Keratinocyte (primary cell): Measurements from ENCODE around the gene NT5C1B. TPM values are rescaled to one million over a fixed set of nuclear protein-coding genes. Genes with fewer than 3 reads are reported as not detected.

Source experiments
- DNase-seq: peaks from one replicate; pipeline ENCODE4 v3.0.0-alpha.2; 2011; ENCODE audit warnings: low read depth, missing footprints, low spot score
- FAIRE-seq: peaks from 2 replicates; lab custom pipeline; 2011; peaks lifted over from hg19 to GRCh38; lab: Jason Lieb, UNC
- H2AFZ ChIP-seq: 2 replicates; pipeline ENCODE4 v1.6.0; 2012; ENCODE audit warnings: low read length, control low read depth, inconsistent platforms; ENCODE audit not compliant: control insufficient read depth
- H3K27ac ChIP-seq: 2 replicates; pipeline ENCODE4 v1.5.1; 2011; ENCODE audit warnings: low read length; ENCODE audit not compliant: control insufficient read depth, insufficient read depth
- H3K27me3 ChIP-seq: 3 replicates; pipeline ENCODE4 v1.6.0; 2011; ENCODE audit warnings: low read length; ENCODE audit not compliant: control insufficient read depth, insufficient read depth; ENCODE audit errors: extremely low read depth
- H3K36me3 ChIP-seq, 2 experiments: 2 replicates in 1 of 2; 3 replicates in 1 of 2; pipeline ENCODE4 v1.5.1; 2011; ENCODE audit warnings: low read length in 2 of 2, mild to moderate bottlenecking in 1 of 2; ENCODE audit not compliant: control insufficient read depth in 2 of 2, insufficient read depth in 2 of 2; ENCODE audit errors: extremely low read depth in 1 of 2
- H3K4me1 ChIP-seq: 3 replicates; pipeline ENCODE4 v1.5.1; 2011; ENCODE audit warnings: low read length; ENCODE audit not compliant: control insufficient read depth, insufficient read depth; ENCODE audit errors: extremely low read depth
- H3K4me2 ChIP-seq: 3 replicates; pipeline ENCODE4 v1.6.0; 2011; ENCODE audit warnings: low read depth, low read length; ENCODE audit not compliant: control insufficient read depth, insufficient read depth; ENCODE audit errors: extremely low read depth
- H3K4me3 ChIP-seq, 3 experiments: fragments of 200-600 bp in 1 of 3; sonication (generic) in 1 of 3; 2 replicates in 2 of 3; 3 replicates in 1 of 3; pipeline ENCODE4 v1.5.1; 2011 to 2016; ENCODE audit warnings: low read length in 3 of 3, mild to moderate bottlenecking in 3 of 3, control low read depth in 2 of 3, inconsistent platforms in 1 of 3, low read depth in 1 of 3, mixed read lengths in 1 of 3, mixed run types in 1 of 3, moderate library complexity in 1 of 3; ENCODE audit not compliant: control insufficient read depth in 2 of 3, insufficient read depth in 2 of 3; ENCODE audit errors: extremely low read depth in 1 of 3
- H3K79me2 ChIP-seq: 2 replicates; pipeline ENCODE4 v1.6.0; 2012; ENCODE audit warnings: low read length; ENCODE audit not compliant: control insufficient read depth, insufficient read depth
- H3K9ac ChIP-seq: 3 replicates; pipeline ENCODE4 v1.6.0; 2011; ENCODE audit warnings: low read length; ENCODE audit not compliant: control insufficient read depth, insufficient read depth; ENCODE audit errors: extremely low read depth
- H3K9me1 ChIP-seq: 3 replicates; pipeline ENCODE4 v1.6.0; 2011; ENCODE audit warnings: low read length; ENCODE audit not compliant: control insufficient read depth, insufficient read depth; ENCODE audit errors: extremely low read depth
- H3K9me3 ChIP-seq: 2 replicates; pipeline ENCODE4 v1.5.1; 2012; ENCODE audit warnings: low read depth, low read length; ENCODE audit not compliant: control insufficient read depth
- H4K20me1 ChIP-seq: 3 replicates; pipeline ENCODE4 v1.6.0; 2011; ENCODE audit warnings: low read length; ENCODE audit not compliant: control insufficient read depth, insufficient read depth; ENCODE audit errors: extremely low read depth
- CTCF ChIP-seq, 3 experiments: IDR thresholded peaks in 1 of 3; conservative IDR thresholded peaks in 1 of 3; optimal IDR thresholded peaks in 1 of 3; 2 replicates in 2 of 3; 3 replicates in 1 of 3; pipeline versions ENCODE3 to v1.5.1; 2011; ENCODE audit warnings: low read length in 3 of 3, mild to moderate bottlenecking in 3 of 3, moderate library complexity in 2 of 3, control low read depth in 1 of 3, inconsistent platforms in 1 of 3; ENCODE audit not compliant: insufficient read depth in 2 of 3; ENCODE audit errors: extremely low read depth in 1 of 3
- EZH2 ChIP-seq: IDR thresholded peaks from one replicate; pipeline ENCODE4 v1.6.1; 2012; ENCODE audit warnings: inconsistent platforms, mild to moderate bottlenecking, low read length, moderate library complexity
- dilution Hi-C: fragments of 300-500 bp; cut with MboI; formaldehyde crosslinking; loops from one replicate; pipeline ENCODE4 v1.7.0; 2020; ENCODE audit warnings: low sequenced_read_pairs; ENCODE audit not compliant: extremely low pct_ligation_motif_present
- polyA plus RNA-seq, 5 experiments: library from polyadenylated mRNA; depleted of rRNA in 3 of 5; stranded (reverse) in 3 of 5; stranded (forward) in 1 of 5; unstranded in 1 of 5; fragments of >200 nt; gene quantifications; 1 replicate in 1 of 5; 2 replicates in 3 of 5; 3 replicates in 1 of 5; pipeline versions ENCODE4 v1.2.1 to v1.2.3, GENCODE V29; 2011 to 2012; ENCODE audit warnings: missing spikeins in 2 of 5, low read depth in 1 of 5, low replicate concordance in 1 of 5

NT5C1B gene
- polyA plus RNA-seq, 1 donor (not counting 4 experiments of a cell fraction or from before 2014, with no cell fraction given) = not detected

GRCh38 chr2:18560797-18561085 is 28.6 kb downstream of the NT5C1B start:
- H3K9ac ChIP-seq = peak overlapping the region; percentile 85
- peak overlapping the region; percentile 98 for H3K4me2 ChIP-seq
- H3K4me3 ChIP-seq = peak overlapping the region; percentile 66 to 85 (median 85)
- TF ChIP-seq EZH2 = no peak
- TF ChIP-seq CTCF (optimal IDR thresholded peaks at IDR 0.05 in 1 of 3, IDR thresholded peaks at IDR 0.05 in 1 of 3, conservative IDR thresholded peaks at IDR 0.05 in 1 of 3; ENCODE audit: extremely low read depth in 1 of 3, insufficient read depth in 2 of 3, low read length in 3 of 3) = no peak
- H4K20me1 ChIP-seq = no peaks in the 10 kb centered on the region
- H3K4me1 ChIP-seq = peaks cover 20% of the 10 kb centered on the region
- dilution Hi-C loops = no loop called here
- peaks cover 21% of the 10 kb centered on the region for H3K79me2 ChIP-seq
- no peaks in the 10 kb centered on the region for H3K27me3 ChIP-seq
- no peaks in the 10 kb centered on the region for H3K36me3 ChIP-seq
- H3K9me3 ChIP-seq = no peaks in the 10 kb centered on the region
- H3K27ac ChIP-seq = peak overlapping the region; percentile 78
- peak overlapping the region; percentile 87 for H2AFZ ChIP-seq
- DNase-seq = no peak
- no peaks in the 10 kb centered on the region for H3K9me1 ChIP-seq
- no peak for FAIRE-seq

GRCh38 chr2:18560031-18560796 is 29.2 kb downstream of the NT5C1B start, which contains the start of gene RDH14:
RDH14 (minus strand) TSS chr2:18560653; CDS start chr2:18560572, 81 bp downstream.
- Histone ChIP-seq H3K9me1 (no peaks in the 10 kb centered on the region), H3K27ac (peak within 1 kb of the TSS; percentile 78), H4K20me1 (no peaks in the 10 kb centered on the region), H3K9ac (peak within 1 kb of the TSS; percentile 85), H3K4me2 (peak within 1 kb of the TSS; percentile 98), H2AFZ (peak within 1 kb of the TSS; percentile 87), H3K4me1 (peaks cover 20% of the 10 kb centered on the region), H3K36me3 (peaks cover 1 to 2% of the 10 kb centered on the region in 2 experiments), H3K79me2 (peaks cover 21% of the 10 kb centered on the region), H3K9me3 (no peaks in the 10 kb centered on the region), H3K27me3 (no peaks in the 10 kb centered on the region), H3K4me3 (peak within 1 kb of the TSS; percentile 66 to 85 (median 85))
- no peak for TF ChIP-seq EZH2
- TF ChIP-seq CTCF (optimal IDR thresholded peaks at IDR 0.05 in 1 of 3, IDR thresholded peaks at IDR 0.05 in 1 of 3, conservative IDR thresholded peaks at IDR 0.05 in 1 of 3; ENCODE audit: extremely low read depth in 1 of 3, insufficient read depth in 2 of 3, low read length in 3 of 3) = peak in 1 of 3 experiments; percentile 4
- DNase-seq = no peak
- FAIRE-seq = peak; percentile 83
- dilution Hi-C loops = no loop called here
